Hepatocyte (in vitro differentiated cells): ENCODE data around the gene AGBL4. TPM values are rescaled to one million over a fixed set of nuclear protein-coding genes. Genes with fewer than 3 reads are reported as not detected.

Experiments used
- DNase-seq: peaks from one replicate; pipeline ENCODE4 v3.0.0-alpha.2; 2016; ENCODE audit warnings: low spot score
- H2AFZ ChIP-seq: fragments of 200-600 bp; sonication (generic); 2 replicates; pipeline ENCODE4 v1.6.0; 2016; ENCODE audit warnings: antibody characterized with exemption, mild to moderate bottlenecking
- H3K27ac ChIP-seq: fragments of 200-600 bp; sonication (generic); 2 replicates; pipeline ENCODE4 v1.5.1; 2016; ENCODE audit warnings: mild to moderate bottlenecking
- H3K27me3 ChIP-seq: fragments of 200-600 bp; sonication (generic); 2 replicates; pipeline ENCODE4 v1.6.1; 2016
- H3K36me3 ChIP-seq: fragments of 200-600 bp; sonication (generic); replicated peaks from 2 replicates; pipeline ENCODE4 v1.5.1; 2016; ENCODE audit warnings: low read depth; ENCODE audit not compliant: insufficient read depth
- H3K4me1 ChIP-seq: fragments of 200-600 bp; sonication (generic); 2 replicates; pipeline ENCODE4 v1.5.1; 2016; ENCODE audit warnings: mild to moderate bottlenecking, moderate library complexity; ENCODE audit not compliant: insufficient read depth
- H3K4me2 ChIP-seq: fragments of 200-600 bp; sonication (generic); 2 replicates; pipeline ENCODE4 v1.6.0; 2016
- H3K4me3 ChIP-seq: fragments of 200-600 bp; sonication (generic); 2 replicates; pipeline ENCODE4 v1.5.1; 2016; ENCODE audit warnings: mild to moderate bottlenecking
- H3K79me2 ChIP-seq: fragments of 200-600 bp; sonication (generic); 2 replicates; pipeline ENCODE4 v1.6.0; 2017; ENCODE audit warnings: mild to moderate bottlenecking
- H3K9me2 ChIP-seq: fragments of 200-600 bp; sonication (generic); replicated peaks from 2 replicates; pipeline ENCODE4 v1.6.0; 2017; ENCODE audit warnings: mild to moderate bottlenecking; ENCODE audit not compliant: insufficient read depth
- H3K9me3 ChIP-seq: fragments of 200-600 bp; sonication (generic); 2 replicates; pipeline ENCODE4 v1.5.1; 2016; ENCODE audit warnings: low read depth, mild to moderate bottlenecking
- H4K20me1 ChIP-seq: fragments of 200-600 bp; sonication (generic); 2 replicates; pipeline ENCODE4 v1.6.0; 2016; ENCODE audit warnings: mild to moderate bottlenecking; ENCODE audit not compliant: insufficient read depth, poor library complexity, severe bottlenecking
- EZH2 ChIP-seq: fragments of 200-600 bp; sonication (generic); IDR thresholded peaks from 2 replicates; pipeline ENCODE4 v1.6.1; 2016; ENCODE audit warnings: antibody characterized with exemption, mild to moderate bottlenecking, borderline replicate concordance
- EZH2phosphoT487 ChIP-seq: fragments of 200-600 bp; sonication (generic); IDR thresholded peaks from one replicate; pipeline ENCODE4 v1.6.1; 2018; ENCODE audit warnings: antibody characterized with exemption, mild to moderate bottlenecking, low read depth, moderate library complexity; ENCODE audit not compliant: unreplicated experiment, severe bottlenecking
- WGBS: methylation state at CpG from one replicate; pipeline ENCODE4 v1.1.6; 2016; ENCODE audit warnings: low lambda C conversion rate; ENCODE audit errors: missing lambda C conversion rate; 5-methylcytosine and 5-hydroxymethylcytosine counted together
- polyA plus RNA-seq: library from polyadenylated mRNA; unstranded; fragments of >200 nt; fragmentation: Nextera tagmentation; extraction: Ambion mirVana; gene quantifications from 2 replicates; pipeline ENCODE4 v1.2.1, GENCODE V29; 2016
- total RNA-seq: library from RNA; depleted of rRNA; stranded (reverse); fragments of >200 nt; gene quantifications from 2 replicates; pipeline ENCODE4 v1.2.3, GENCODE V29; 2014
- TF ChIP-seq, protein P1 (sequence below): fragments of 200-600 bp; sonication (generic); IDR thresholded peaks from 2 replicates; pipeline ENCODE4 v1.5.1; 2016; ENCODE audit warnings: antibody characterized with exemption, mild to moderate bottlenecking; ENCODE audit not compliant: poor library complexity

Gene AGBL4
- total and polyA plus RNA-seq, 2 experiments from 2014 or later = 0.50 to 0.73 TPM

DNA sequence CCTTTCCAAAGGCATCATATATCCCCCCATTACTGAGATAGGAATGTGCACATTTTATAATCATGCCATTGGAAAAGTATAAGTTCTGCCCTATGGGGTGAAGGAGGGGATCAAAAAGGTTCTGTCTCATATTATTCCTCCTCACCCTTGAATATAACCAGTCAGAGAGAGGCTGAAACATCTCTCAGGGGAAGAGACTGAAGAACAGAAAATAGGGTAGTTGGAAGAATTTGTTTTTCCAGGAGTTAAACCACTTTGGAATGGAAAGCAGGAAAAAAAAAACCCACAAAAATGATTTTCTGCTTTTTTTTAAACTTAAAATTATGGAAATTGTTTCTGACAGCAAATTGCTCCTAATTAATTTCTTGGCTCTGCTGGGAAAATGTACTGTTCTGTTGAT is 1194.3 kb downstream of the AGBL4 start:
- H3K36me3 ChIP-seq = no peaks in the 10 kb centered on the region
- no peaks in the 10 kb centered on the region for H3K9me3 ChIP-seq
- peaks cover 8% of the 10 kb centered on the region for H3K27me3 ChIP-seq
- no peak overlapping the region for H3K4me2 ChIP-seq
- no peak overlapping the region for H2AFZ ChIP-seq
- TF ChIP-seq, protein P1, sequence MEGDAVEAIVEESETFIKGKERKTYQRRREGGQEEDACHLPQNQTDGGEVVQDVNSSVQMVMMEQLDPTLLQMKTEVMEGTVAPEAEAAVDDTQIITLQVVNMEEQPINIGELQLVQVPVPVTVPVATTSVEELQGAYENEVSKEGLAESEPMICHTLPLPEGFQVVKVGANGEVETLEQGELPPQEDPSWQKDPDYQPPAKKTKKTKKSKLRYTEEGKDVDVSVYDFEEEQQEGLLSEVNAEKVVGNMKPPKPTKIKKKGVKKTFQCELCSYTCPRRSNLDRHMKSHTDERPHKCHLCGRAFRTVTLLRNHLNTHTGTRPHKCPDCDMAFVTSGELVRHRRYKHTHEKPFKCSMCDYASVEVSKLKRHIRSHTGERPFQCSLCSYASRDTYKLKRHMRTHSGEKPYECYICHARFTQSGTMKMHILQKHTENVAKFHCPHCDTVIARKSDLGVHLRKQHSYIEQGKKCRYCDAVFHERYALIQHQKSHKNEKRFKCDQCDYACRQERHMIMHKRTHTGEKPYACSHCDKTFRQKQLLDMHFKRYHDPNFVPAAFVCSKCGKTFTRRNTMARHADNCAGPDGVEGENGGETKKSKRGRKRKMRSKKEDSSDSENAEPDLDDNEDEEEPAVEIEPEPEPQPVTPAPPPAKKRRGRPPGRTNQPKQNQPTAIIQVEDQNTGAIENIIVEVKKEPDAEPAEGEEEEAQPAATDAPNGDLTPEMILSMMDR = no peak
- TF ChIP-seq EZH2 (no peak), EZH2phosphoT487 (no peak)
- DNase-seq = no peak
- H3K9me2 ChIP-seq = no peaks in the 10 kb centered on the region
- no peak overlapping the region for H3K4me3 ChIP-seq
- H3K4me1 ChIP-seq = no peaks in the 10 kb centered on the region
- H4K20me1 ChIP-seq = no peaks in the 10 kb centered on the region
- H3K27ac ChIP-seq = no peak overlapping the region
- no peaks in the 10 kb centered on the region for H3K79me2 ChIP-seq

DNA sequence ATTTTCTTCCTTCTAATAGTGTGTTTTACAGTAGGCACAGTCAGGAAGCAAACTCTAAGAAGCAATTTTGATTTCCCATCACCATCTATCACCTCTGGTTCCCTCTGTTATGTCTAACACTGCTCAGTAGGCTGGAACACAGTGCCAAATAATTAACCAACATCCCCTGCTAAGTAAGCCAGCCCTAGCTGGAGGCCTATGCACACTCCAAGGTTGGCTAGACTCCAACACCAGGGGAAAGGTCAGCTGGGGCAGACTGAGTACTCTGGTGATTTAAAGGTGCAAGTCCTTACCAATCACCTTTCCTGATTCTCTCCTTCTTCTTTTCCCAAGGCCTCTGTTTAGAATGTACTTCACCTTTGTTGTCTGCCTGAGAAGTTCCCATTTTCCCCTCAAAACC is 1200.6 kb downstream of the AGBL4 start:
- H3K36me3 ChIP-seq = no peaks in the 10 kb centered on the region
- H3K27me3 ChIP-seq = peaks cover 8% of the 10 kb centered on the region
- H3K4me2 ChIP-seq = no peak overlapping the region
- H3K4me1 ChIP-seq = no peaks in the 10 kb centered on the region
- TF ChIP-seq, protein P1 = no peak
- TF ChIP-seq EZH2phosphoT487 (no peak), EZH2 (no peak)
- H3K9me2 ChIP-seq = no peaks in the 10 kb centered on the region
- no peaks in the 10 kb centered on the region for H3K9me3 ChIP-seq
- no peaks in the 10 kb centered on the region for H4K20me1 ChIP-seq
- peak; percentile 55 for DNase-seq
- H3K79me2 ChIP-seq = no peaks in the 10 kb centered on the region
- H3K4me3 ChIP-seq = no peak overlapping the region
- H3K27ac ChIP-seq = no peak overlapping the region
- no peak overlapping the region for H2AFZ ChIP-seq

DNA sequence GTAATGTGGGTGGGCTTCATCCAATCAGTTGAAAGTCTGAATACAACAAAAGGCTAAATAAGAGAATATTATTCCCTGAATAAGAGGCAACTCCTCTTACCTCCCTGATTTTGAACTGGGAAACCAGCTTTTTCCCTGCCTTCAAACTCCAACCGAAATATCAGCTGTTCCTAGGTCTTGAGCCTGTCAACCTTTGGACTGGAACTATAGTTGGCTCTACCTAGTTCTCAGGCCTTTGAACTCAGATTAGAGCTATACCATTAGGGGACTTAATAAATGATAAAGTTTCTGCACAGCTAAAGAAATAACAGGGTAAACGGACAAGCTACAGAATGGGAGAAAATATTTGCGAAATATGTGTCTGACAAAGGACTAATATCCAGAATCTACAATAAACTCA is 1203.3 kb downstream of the AGBL4 start:
- Histone ChIP-seq H3K79me2 (no peaks in the 10 kb centered on the region), H3K4me3 (no peak overlapping the region), H4K20me1 (no peaks in the 10 kb centered on the region), H3K36me3 (no peaks in the 10 kb centered on the region), H3K27me3 (no peaks in the 10 kb centered on the region), H3K9me2 (no peaks in the 10 kb centered on the region), H3K27ac (no peak overlapping the region), H3K9me3 (no peaks in the 10 kb centered on the region), H3K4me1 (no peaks in the 10 kb centered on the region), H3K4me2 (no peak overlapping the region), H2AFZ (no peak overlapping the region)
- 85% methylated on average over 3 of the region's 3 CpGs for WGBS
- TF ChIP-seq, protein P1 = no peak
- no peak for TF ChIP-seq EZH2phosphoT487
- no peak for TF ChIP-seq EZH2
- DNase-seq = no peak

DNA sequence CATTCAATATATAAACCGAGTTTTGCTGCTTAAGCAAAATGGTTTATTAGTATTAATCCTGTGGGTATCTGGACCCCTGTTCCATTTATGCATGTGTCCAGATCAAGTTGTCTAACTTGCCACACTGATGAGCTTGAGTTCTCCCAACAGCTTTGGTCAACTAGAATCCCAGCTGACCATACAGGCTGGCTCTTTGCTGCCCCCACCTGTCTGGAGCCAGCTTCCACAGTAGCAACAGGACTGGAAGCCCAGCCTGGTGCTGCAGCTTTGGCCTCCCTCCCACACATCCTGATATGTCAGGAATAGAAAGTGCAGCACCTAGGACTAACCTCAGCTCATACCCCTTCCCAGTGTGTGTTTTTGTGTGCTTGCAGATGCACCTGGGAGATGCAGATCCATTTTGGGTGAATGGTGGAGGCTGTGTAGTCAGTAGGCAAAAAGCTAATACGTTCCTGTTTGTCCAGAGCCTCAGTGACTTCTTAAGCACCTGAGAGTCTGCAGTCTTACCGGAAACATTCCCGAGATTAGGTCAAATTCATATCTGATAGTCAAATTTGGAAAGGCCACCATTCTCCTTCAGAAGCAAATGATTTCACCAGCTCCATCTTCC is 1206.1 kb downstream of the AGBL4 start:
- DNase-seq = peak; percentile 82
- no peaks in the 10 kb centered on the region for H3K4me1 ChIP-seq
- H3K9me3 ChIP-seq = no peaks in the 10 kb centered on the region
- no peaks in the 10 kb centered on the region for H3K36me3 ChIP-seq
- H3K4me2 ChIP-seq = no peak overlapping the region
- no peak overlapping the region for H2AFZ ChIP-seq
- no peaks in the 10 kb centered on the region for H3K79me2 ChIP-seq
- no peak overlapping the region for H3K4me3 ChIP-seq
- H3K9me2 ChIP-seq = no peaks in the 10 kb centered on the region
- 70% methylated on average over 4 of the region's 4 CpGs for WGBS
- no peak overlapping the region for H3K27ac ChIP-seq
- TF ChIP-seq, protein P1 = peak; percentile 81
- no peak for TF ChIP-seq EZH2phosphoT487
- H4K20me1 ChIP-seq = no peaks in the 10 kb centered on the region
- no peaks in the 10 kb centered on the region for H3K27me3 ChIP-seq
